ENCODE results near the gene BACH2. TPM values are rescaled to one million over a fixed set of nuclear protein-coding genes. Genes with fewer than 3 reads are reported as not detected.
A peak's percentile ranks its signal among the peaks of the same experiment; 100 is the strongest.

BACH2 gene
- total RNA-seq, 4 donors from 2014 or later, result 4.2 to 9.8 (median 5.8) TPM

GRCh38 chr6:90315986-90316385 is 19.3 kb upstream of the BACH2 start:
- peak; percentile 12 for DNase-seq (ENCODE audit: extremely low spot score)
- no peak overlapping the region for H3K4me3 ChIP-seq
- intact Hi-C loops (cut with DNase I), result no loop called here
- H3K27me3 ChIP-seq, result no peaks in the 10 kb centered on the region
- no peaks in the 10 kb centered on the region for H3K4me1 ChIP-seq
- H3K27ac ChIP-seq (replicated peaks in 1 of 4), result no peak overlapping the region
- TF ChIP-seq POLR2AphosphoS5 (IDR thresholded peaks at IDR 0.05), result no peak
- no peak for TF ChIP-seq EP300 (IDR thresholded peaks at IDR 0.05)
- no peaks in the 10 kb centered on the region for H3K36me3 ChIP-seq
- WGBS, result 90% methylated on average over 3 of the region's 3 CpGs
- H3K9me3 ChIP-seq, result no peaks in the 10 kb centered on the region

- no peak overlapping the region for H3K27ac ChIP-seq (replicated peaks in 1 of 4)
- intact Hi-C loops (cut with DNase I), result no loop called here
- no peaks in the 10 kb centered on the region for H3K4me1 ChIP-seq
- peak; percentile 53 for DNase-seq (ENCODE audit: extremely low spot score)
- no peaks in the 10 kb centered on the region for H3K36me3 ChIP-seq
- H3K4me3 ChIP-seq, result no peak overlapping the region
- no peaks in the 10 kb centered on the region for H3K27me3 ChIP-seq
- TF ChIP-seq EP300 (IDR thresholded peaks at IDR 0.05) (no peak), POLR2AphosphoS5 (IDR thresholded peaks at IDR 0.05) (no peak), POLR2A (IDR thresholded peaks at IDR 0.05; ENCODE audit: low read depth) (no peak)
- TF ChIP-seq, protein P1, sequence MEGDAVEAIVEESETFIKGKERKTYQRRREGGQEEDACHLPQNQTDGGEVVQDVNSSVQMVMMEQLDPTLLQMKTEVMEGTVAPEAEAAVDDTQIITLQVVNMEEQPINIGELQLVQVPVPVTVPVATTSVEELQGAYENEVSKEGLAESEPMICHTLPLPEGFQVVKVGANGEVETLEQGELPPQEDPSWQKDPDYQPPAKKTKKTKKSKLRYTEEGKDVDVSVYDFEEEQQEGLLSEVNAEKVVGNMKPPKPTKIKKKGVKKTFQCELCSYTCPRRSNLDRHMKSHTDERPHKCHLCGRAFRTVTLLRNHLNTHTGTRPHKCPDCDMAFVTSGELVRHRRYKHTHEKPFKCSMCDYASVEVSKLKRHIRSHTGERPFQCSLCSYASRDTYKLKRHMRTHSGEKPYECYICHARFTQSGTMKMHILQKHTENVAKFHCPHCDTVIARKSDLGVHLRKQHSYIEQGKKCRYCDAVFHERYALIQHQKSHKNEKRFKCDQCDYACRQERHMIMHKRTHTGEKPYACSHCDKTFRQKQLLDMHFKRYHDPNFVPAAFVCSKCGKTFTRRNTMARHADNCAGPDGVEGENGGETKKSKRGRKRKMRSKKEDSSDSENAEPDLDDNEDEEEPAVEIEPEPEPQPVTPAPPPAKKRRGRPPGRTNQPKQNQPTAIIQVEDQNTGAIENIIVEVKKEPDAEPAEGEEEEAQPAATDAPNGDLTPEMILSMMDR (IDR thresholded peaks at IDR 0.05), result no peak
- no peaks in the 10 kb centered on the region for H3K9me3 ChIP-seq
- 80% methylated on average over 4 of the region's 4 CpGs for WGBS
Measured at GRCh38 chr6:90315354-90315950, 18.8 kb upstream of the BACH2 start.

GRCh38 chr6:90314514-90314913 is 17.9 kb upstream of the BACH2 start:
- Histone ChIP-seq H3K27me3 (no peaks in the 10 kb centered on the region), H3K9me3 (no peaks in the 10 kb centered on the region), H3K4me1 (no peaks in the 10 kb centered on the region), H3K4me3 (no peak overlapping the region), H3K36me3 (no peaks in the 10 kb centered on the region), H3K27ac (replicated peaks in 1 of 4) (no peak overlapping the region)
- intact Hi-C loops (cut with DNase I), result no loop called here
- peak; percentile 66 for DNase-seq (ENCODE audit: extremely low spot score)
- 90% methylated on average over 4 of the region's 4 CpGs for WGBS
- TF ChIP-seq, protein P1 (IDR thresholded peaks at IDR 0.05), result no peak
- TF ChIP-seq POLR2A (IDR thresholded peaks at IDR 0.05; ENCODE audit: low read depth), result no peak
- no peak for TF ChIP-seq EP300 (IDR thresholded peaks at IDR 0.05)
- no peak for TF ChIP-seq POLR2AphosphoS5 (IDR thresholded peaks at IDR 0.05)

GRCh38 chr6:90311569-90311968 is 14.9 kb upstream of the BACH2 start:
- no peak overlapping the region for H3K4me3 ChIP-seq
- no peak overlapping the region for H3K27ac ChIP-seq (replicated peaks in 1 of 4)
- no peaks in the 10 kb centered on the region for H3K27me3 ChIP-seq
- TF ChIP-seq POLR2AphosphoS5 (IDR thresholded peaks at IDR 0.05), result no peak
- TF ChIP-seq EP300 (IDR thresholded peaks at IDR 0.05), result no peak
- TF ChIP-seq, protein P1 (IDR thresholded peaks at IDR 0.05), result no peak
- TF ChIP-seq POLR2A (IDR thresholded peaks at IDR 0.05; ENCODE audit: low read depth), result no peak
- 91% methylated on average over 4 of the region's 4 CpGs for WGBS
- H3K4me1 ChIP-seq, result no peaks in the 10 kb centered on the region
- intact Hi-C loops (cut with DNase I), result no loop called here
- no peaks in the 10 kb centered on the region for H3K36me3 ChIP-seq
- no peaks in the 10 kb centered on the region for H3K9me3 ChIP-seq
- DNase-seq (ENCODE audit: extremely low spot score), result no peak

GRCh38 chr6:90305800-90306448 is 9.3 kb upstream of the BACH2 start:
- no peaks in the 10 kb centered on the region for H3K27me3 ChIP-seq
- TF ChIP-seq EP300 (IDR thresholded peaks at IDR 0.05) (no peak), POLR2AphosphoS5 (IDR thresholded peaks at IDR 0.05) (no peak), POLR2A (IDR thresholded peaks at IDR 0.05; ENCODE audit: low read depth) (no peak)
- TF ChIP-seq, protein P1 (IDR thresholded peaks at IDR 0.05), result no peak
- no peak for DNase-seq (ENCODE audit: extremely low spot score)
- WGBS, result 61% methylated on average over 1 of the region's 1 CpG
- no peaks in the 10 kb centered on the region for H3K9me3 ChIP-seq
- no peaks in the 10 kb centered on the region for H3K36me3 ChIP-seq
- no peak overlapping the region for H3K4me3 ChIP-seq
- H3K27ac ChIP-seq (replicated peaks in 1 of 4), result no peak overlapping the region
- intact Hi-C loops (cut with DNase I), result no loop called here
- H3K4me1 ChIP-seq, result no peaks in the 10 kb centered on the region
